ENCODE measurements around the gene ORAI3.

The ORAI3 gene

GRCh38 chr16:30983289-30983889 is 34.5 kb downstream of the ORAI3 start:
- TF ChIP-seq CTCF (IDR thresholded peaks at IDR 0.05; ENCODE audit: low read depth, low read length), result no peak
- DNase-seq (ENCODE audit: extremely low read depth, low read depth), result no peak

DNA sequence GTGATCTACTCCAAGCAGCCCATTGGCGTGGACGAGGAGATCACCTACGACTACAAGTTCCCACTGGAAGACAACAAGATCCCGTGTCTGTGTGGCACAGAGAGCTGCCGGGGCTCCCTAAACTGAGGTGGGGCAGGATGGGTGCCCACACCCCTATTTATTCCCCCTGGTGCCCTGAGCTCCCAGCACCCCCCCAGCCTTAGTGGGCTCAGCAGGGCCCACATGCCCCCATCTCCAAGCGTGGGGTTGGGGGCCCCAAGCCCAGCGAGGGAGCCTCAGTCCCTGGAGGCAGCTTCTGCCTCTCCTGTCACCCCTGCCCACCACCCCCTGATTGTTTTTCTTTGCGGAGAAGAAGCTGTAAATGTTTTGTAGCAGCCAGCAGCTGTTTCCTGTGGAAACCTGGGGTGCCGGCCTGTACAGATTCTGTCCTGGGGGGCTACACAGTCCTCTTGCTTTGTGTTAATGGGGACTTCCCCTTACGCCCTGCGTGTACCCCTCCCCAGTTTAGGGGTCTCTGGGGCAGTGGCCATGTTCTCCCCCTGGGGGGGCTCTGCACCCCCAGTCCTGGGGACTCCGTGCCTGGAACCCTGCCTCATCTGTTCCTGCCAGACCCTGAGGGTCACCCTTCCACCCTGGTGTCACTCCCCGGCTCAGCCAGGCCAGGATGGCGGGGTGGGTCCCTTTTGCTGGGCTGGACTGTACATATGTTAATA is 35.2 kb downstream of the ORAI3 start:
- no peak for DNase-seq (ENCODE audit: extremely low read depth, low read depth)
- TF ChIP-seq CTCF (IDR thresholded peaks at IDR 0.05; ENCODE audit: low read depth, low read length), result no peak

DNA sequence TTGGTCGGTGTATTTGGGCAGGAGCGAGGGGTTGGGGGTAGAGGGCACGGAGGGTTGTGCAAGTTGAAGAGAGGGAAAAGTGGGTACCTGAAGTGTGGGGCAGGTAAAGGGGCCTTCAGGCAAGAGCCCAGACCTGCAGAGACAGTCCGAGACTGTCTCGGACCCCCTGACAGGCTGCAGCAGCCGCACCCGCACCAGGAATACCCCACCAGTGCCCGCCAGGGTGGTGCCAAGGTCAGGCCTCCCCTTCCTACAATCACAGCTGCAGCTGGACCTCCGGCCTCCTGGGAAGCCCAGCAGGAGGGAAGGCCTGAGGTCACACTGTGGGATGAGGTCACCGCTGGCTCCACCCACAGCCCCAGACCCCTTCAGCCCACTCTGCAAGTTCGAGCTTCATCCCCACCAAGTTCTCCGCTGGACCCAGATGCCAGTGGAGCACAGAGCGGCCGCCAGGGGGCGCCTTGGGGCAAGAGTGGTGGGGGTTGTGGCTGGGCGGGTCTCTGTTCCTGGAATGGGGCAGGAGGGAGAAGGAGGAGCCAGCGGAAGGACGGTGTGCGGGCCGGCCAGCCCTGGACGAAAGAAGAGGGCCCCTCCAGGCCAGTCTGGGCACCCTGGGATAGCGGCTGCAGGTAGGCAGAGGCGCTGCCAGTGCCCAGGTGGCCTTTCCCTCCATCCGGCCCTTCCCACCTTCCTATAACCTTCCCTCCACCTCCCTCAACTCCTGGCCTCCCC is 36.0 kb downstream of the ORAI3 start, which contains the start of gene HSD3B7:
HSD3B7 (plus strand) TSS at position 539 of the 732 bp plus-strand sequence. CDS start 452 bp downstream, outside the sequence.
- TF ChIP-seq CTCF (IDR thresholded peaks at IDR 0.05; ENCODE audit: low read depth, low read length), result peak; percentile 95
- peak; percentile 41 for DNase-seq (ENCODE audit: extremely low read depth, low read depth)

- TF ChIP-seq CTCF (IDR thresholded peaks at IDR 0.05; ENCODE audit: low read depth, low read length), result no peak
- no peak for DNase-seq (ENCODE audit: extremely low read depth, low read depth)
These were observed 36.7 kb downstream of the ORAI3 start for GRCh38 chr16:30985401-30986128.

DNA sequence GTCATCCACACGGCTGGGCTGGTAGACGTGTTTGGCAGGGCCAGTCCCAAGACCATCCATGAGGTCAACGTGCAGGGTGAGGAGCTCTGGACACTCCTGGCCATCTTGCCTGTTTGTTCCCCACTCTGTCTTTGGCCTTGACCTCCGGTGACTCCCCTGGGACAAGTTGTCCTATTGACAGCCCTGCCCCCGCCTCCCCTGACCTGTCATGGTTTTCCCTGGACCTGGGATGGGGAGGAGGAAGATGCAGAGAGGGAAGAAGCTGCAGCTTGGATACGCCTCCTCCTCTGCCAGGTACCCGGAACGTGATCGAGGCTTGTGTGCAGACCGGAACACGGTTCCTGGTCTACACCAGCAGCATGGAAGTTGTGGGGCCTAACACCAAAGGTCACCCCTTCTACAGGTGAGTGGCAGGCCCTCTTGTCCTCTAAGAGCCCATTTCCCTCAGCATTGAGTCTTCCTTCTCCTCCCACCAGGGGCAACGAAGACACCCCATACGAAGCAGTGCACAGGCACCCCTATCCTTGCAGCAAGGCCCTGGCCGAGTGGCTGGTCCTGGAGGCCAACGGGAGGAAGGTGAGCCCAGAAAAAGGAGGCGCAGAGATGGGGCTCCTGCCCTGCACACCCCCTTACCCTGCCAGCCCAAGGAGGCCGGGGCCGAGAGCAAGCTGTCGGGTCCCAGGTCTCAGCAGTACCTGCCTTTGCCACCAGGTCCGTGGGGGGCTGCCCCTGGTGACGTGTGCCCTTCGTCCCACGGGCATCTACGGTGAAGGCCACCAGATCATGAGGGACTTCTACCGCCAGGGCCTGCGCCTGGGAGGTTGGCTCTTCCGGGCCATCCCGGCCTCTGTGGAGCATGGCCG is 37.5 kb downstream of the ORAI3 start:
- TF ChIP-seq CTCF (IDR thresholded peaks at IDR 0.05; ENCODE audit: low read depth, low read length), result no peak
- no peak for DNase-seq (ENCODE audit: extremely low read depth, low read depth)

GRCh38 chr16:30987581-30988190 is 38.8 kb downstream of the ORAI3 start:
- no peak for DNase-seq (ENCODE audit: extremely low read depth, low read depth)
- no peak for TF ChIP-seq CTCF (IDR thresholded peaks at IDR 0.05; ENCODE audit: low read depth, low read length)
